H1 (cell line): ENCODE measurements around the gene ACADVL. TPM values are rescaled to one million over a fixed set of nuclear protein-coding genes. Genes with fewer than 3 reads are reported as not detected.

Source experiments
- ATF2 ChIP-seq: IDR thresholded peaks from 2 replicates; pipeline ENCODE4 v1.6.1; 2012; ENCODE audit warnings: low read length, inconsistent platforms
- BCL11A ChIP-seq, 2 experiments: IDR thresholded peaks; one replicate each; pipeline ENCODE4 v1.6.1; 2011; ENCODE audit warnings: low read depth in 2 of 2, low read length in 2 of 2, mild to moderate bottlenecking in 2 of 2
- CBX5 ChIP-seq: fragments of 300-800, 300-1000 bp; sonication (generic); IDR thresholded peaks from 2 replicates; pipeline ENCODE4 v1.7.1; 2016; ENCODE audit warnings: antibody characterized with exemption, low read length, low read depth
- CHD1 ChIP-seq: IDR thresholded peaks from 2 replicates; pipeline ENCODE4 v1.6.1; 2012; ENCODE audit warnings: low read depth, low read length, improper control_type of control experiment
- CREB1 ChIP-seq: IDR thresholded peaks from 2 replicates; pipeline ENCODE4 v1.6.1; 2012; ENCODE audit warnings: inconsistent platforms
- CTCF ChIP-seq, 3 experiments: IDR thresholded peaks; 1 replicate in 2 of 3; 2 replicates in 1 of 3; pipeline versions ENCODE4 v1.5.1 to v1.6.1; 2011; ENCODE audit warnings: low read length in 3 of 3, mild to moderate bottlenecking in 3 of 3, inconsistent platforms in 2 of 3, low read depth in 1 of 3, moderate library complexity in 1 of 3; ENCODE audit not compliant: insufficient read depth in 1 of 3; ENCODE audit errors: control extremely low read depth in 1 of 3
- GABPA ChIP-seq: IDR thresholded peaks from 2 replicates; pipeline ENCODE4 v1.6.1; 2011; ENCODE audit warnings: mild to moderate bottlenecking, low read length, moderate library complexity, borderline replicate concordance; ENCODE audit not compliant: insufficient read depth
- HDAC6 ChIP-seq: IDR thresholded peaks from one replicate; pipeline ENCODE4 v1.7.1; 2012; ENCODE audit warnings: low read depth, mild to moderate bottlenecking, inconsistent platforms, low read length, moderate library complexity
- KDM1A ChIP-seq: fragments of 200-600, 300-600 bp; sonication (generic); IDR thresholded peaks from 2 replicates; pipeline ENCODE4 v1.7.1; 2016; ENCODE audit warnings: mild to moderate bottlenecking, low read length, borderline replicate concordance
- KDM5A ChIP-seq: fragments of 200-600 bp; IDR thresholded peaks from 2 replicates; pipeline ENCODE4 v1.7.1; 2012; ENCODE audit warnings: mild to moderate bottlenecking, low read length, inconsistent platforms, mixed read lengths
- NANOG ChIP-seq: IDR thresholded peaks from 2 replicates; pipeline ENCODE4 v1.6.1; 2011; ENCODE audit warnings: low read length, low read depth, mild to moderate bottlenecking, inconsistent platforms; ENCODE audit not compliant: insufficient read depth, poor library complexity, severe bottlenecking
- PHF8 ChIP-seq: fragments of 200-600 bp; sonication (generic); conservative IDR thresholded peaks from 2 replicates; pipeline ENCODE4 v1.7.1; 2012; ENCODE audit warnings: low read depth, mild to moderate bottlenecking, inconsistent platforms, low read length, moderate library complexity
- RFX5 ChIP-seq: IDR thresholded peaks from 2 replicates; pipeline ENCODE4 v1.6.1; 2011; ENCODE audit warnings: low read depth, low read length, improper control_type of control experiment, borderline replicate concordance
- SIN3A ChIP-seq, 2 experiments: IDR thresholded peaks in 1 of 2; conservative IDR thresholded peaks in 1 of 2; 2 replicates each; pipeline ENCODE4 v1.6.1; 2011 to 2012; ENCODE audit warnings: low read length in 2 of 2, improper control_type of control experiment in 1 of 2, low read depth in 1 of 2, mild to moderate bottlenecking in 1 of 2
- SIX5 ChIP-seq: IDR thresholded peaks from 2 replicates; pipeline ENCODE4 v1.6.1; 2011; ENCODE audit warnings: mild to moderate bottlenecking, low read depth, low read length
- SP2 ChIP-seq: IDR thresholded peaks from 2 replicates; pipeline ENCODE4 v1.6.1; 2012; ENCODE audit warnings: mild to moderate bottlenecking, low read length, inconsistent platforms
- TCF12 ChIP-seq: IDR thresholded peaks from 2 replicates; pipeline ENCODE4 v1.6.1; 2011; ENCODE audit warnings: low read depth, mild to moderate bottlenecking, low read length
- YY1 ChIP-seq: IDR thresholded peaks from 2 replicates; pipeline ENCODE4 v1.6.1; 2011; ENCODE audit warnings: low read depth, mild to moderate bottlenecking, low read length
- polyA plus RNA-seq, 7 experiments: library from polyadenylated mRNA; depleted of rRNA in 3 of 7; stranded (reverse) in 5 of 7; unstranded in 2 of 7; fragments of >200 nt in 5 of 7; fragments of 200-250 nt in 2 of 7; gene quantifications; 1 replicate in 5 of 7; 2 replicates in 1 of 7; 4 replicates in 1 of 7; pipeline versions ENCODE4 v1.2.1 to v1.2.3, GENCODE V29; 2011 to 2013; ENCODE audit warnings: missing spikeins in 2 of 7, mixed read lengths in 2 of 7
- total RNA-seq: library from RNA; stranded (reverse); fragmentation: NEBNext Ultra II Directional; extraction: Animal tissue kit (Norgen Biotek cat#: 25700); gene quantifications from 2 replicates; pipeline ENCODE4 v1.2.1, GENCODE V29; 2021
- TF ChIP-seq, protein P1 (sequence below): IDR thresholded peaks from 2 replicates; pipeline ENCODE4 v1.6.1; 2012; ENCODE audit warnings: inconsistent platforms

The ACADVL gene
- total and polyA plus RNA-seq, 2 of the 8 experiments (the other 6 are each of a cell fraction or from before 2014, with no cell fraction given), result 181 to 231 TPM

- TF ChIP-seq SP2 (no peak), CREB1 (peak; percentile 97), HDAC6 (no peak), KDM1A (peak; percentile 22; the same call in 1 of the 2 replicates), CBX5 (no peak), TCF12 (no peak), SIX5 (no peak), SIN3A (conservative IDR thresholded peaks at IDR 0.05 in 1 of 2, IDR thresholded peaks at IDR 0.05 in 1 of 2; ENCODE audit: low read depth in 1 of 2, low read length in 2 of 2) (peak; percentile 67 to 89; a peak in 1 of 4 replicates), ATF2 (peak; percentile 88; the same call in 1 of the 2 replicates), GABPA (no peak), YY1 (no peak), RFX5 (no peak), CTCF (IDR thresholded peaks at IDR 0.05; ENCODE audit: control extremely low read depth in 1 of 3, insufficient read depth in 1 of 3, low read depth in 1 of 3, low read length in 3 of 3) (peak in 2 of 3 experiments; percentile 20 to 28; a peak in 2 of 4 replicates), KDM5A (peak; percentile 71), PHF8 (peak; percentile 70), BCL11A (IDR thresholded peaks at IDR 0.05; ENCODE audit: low read depth in 2 of 2, low read length in 2 of 2) (no peak), CHD1 (no peak), NANOG (no peak)
- TF ChIP-seq, protein P1, sequence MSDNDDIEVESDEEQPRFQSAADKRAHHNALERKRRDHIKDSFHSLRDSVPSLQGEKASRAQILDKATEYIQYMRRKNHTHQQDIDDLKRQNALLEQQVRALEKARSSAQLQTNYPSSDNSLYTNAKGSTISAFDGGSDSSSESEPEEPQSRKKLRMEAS, result peak; percentile 77
Measured at GRCh38 chr17:7252176-7253043, 32.7 kb downstream of the ACADVL start, which contains the start of gene ELP5 (continued).
